Measurements from ENCODE around the gene SLC19A2. TPM values are rescaled to one million over a fixed set of nuclear protein-coding genes. Genes with fewer than 3 reads are reported as not detected.

SLC19A2 gene
- total RNA-seq, 1 experiment from 2014 or later: 10.1 TPM

DNA sequence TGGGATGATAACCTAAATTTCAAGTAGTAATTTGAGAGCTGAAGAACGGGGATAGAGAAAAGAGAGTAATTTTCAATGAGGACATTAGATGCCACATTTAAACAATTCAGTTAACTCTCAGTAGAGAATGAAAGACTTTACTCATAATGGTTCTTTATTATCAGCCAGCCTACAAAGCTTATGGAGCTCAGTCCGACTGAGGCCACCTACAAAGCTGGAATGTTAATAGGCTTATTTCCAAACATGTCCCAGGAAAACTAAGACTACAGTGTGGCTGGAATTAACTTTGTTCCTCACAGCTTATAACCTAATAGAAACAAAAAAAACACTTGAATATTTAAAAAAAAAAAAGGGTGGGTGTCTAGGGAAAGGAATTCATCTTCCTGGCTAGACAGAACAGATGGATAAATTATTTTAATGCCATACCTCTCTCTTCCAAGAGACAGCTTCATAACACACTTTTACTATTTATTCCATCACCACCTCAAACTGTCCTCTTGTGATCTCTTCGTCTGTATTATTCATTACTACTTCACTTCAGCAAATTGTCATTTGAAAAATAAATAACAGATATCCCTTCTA is 9.8 kb downstream of the SLC19A2 start:
- Histone ChIP-seq H2AFZ (ENCODE audit: low read depth, low read length, poor library complexity, severe bottlenecking) (no peak overlapping the region), H3K27ac (ENCODE audit: low read depth, low read length) (no peak overlapping the region), H3K9me3 (ENCODE audit: control insufficient read depth in 1 of 2, insufficient read depth in 1 of 2, low read depth in 1 of 2, low read length in 2 of 2) (no peaks in the 10 kb centered on the region), H3K9ac (ENCODE audit: low read length) (no peak overlapping the region), H3K4me1 (ENCODE audit: control insufficient read depth in 1 of 2, insufficient read depth in 2 of 2, low read length in 2 of 2) (peaks cover 0 to 10% of the 10 kb centered on the region in 2 experiments; a peak in 2 of 4 replicates), H3K9me2 (ENCODE audit: insufficient read depth) (no peaks in the 10 kb centered on the region), H3K36me3 (ENCODE audit: control insufficient read depth in 1 of 2, insufficient read depth in 2 of 2, low read length in 2 of 2) (peaks cover 2 to 5% of the 10 kb centered on the region in 2 experiments; a peak in 2 of 4 replicates), H3K4me3 (replicated peaks in 1 of 2; ENCODE audit: low read depth in 1 of 2, low read length in 2 of 2) (no peak overlapping the region), H3K27me3 (ENCODE audit: insufficient read depth, low read length) (no peaks in the 10 kb centered on the region), H3K79me2 (ENCODE audit: insufficient read depth, low read length) (peaks cover 34% of the 10 kb centered on the region), H3K4me2 (ENCODE audit: low read length) (no peak overlapping the region), H4K20me1 (ENCODE audit: insufficient read depth) (no peaks in the 10 kb centered on the region; the same call in 1 of the 2 replicates)
- ChIA-PET RAD21 (ENCODE audit: low non-redundant PET in 1 of 2, low total read pairs in 2 of 2, uncharacterized antibody in 2 of 2, unreplicated experiment in 2 of 2) (interaction anchor here in 1 of 2 experiments (0.9 kb wide), 1 partner anchor 872 kb away, joined by 3 read pairs; no protein-coding TSS in a partner anchor), CTCF (no interaction called here), POLR2A (no interaction called here)
- TF ChIP-seq, protein P1, sequence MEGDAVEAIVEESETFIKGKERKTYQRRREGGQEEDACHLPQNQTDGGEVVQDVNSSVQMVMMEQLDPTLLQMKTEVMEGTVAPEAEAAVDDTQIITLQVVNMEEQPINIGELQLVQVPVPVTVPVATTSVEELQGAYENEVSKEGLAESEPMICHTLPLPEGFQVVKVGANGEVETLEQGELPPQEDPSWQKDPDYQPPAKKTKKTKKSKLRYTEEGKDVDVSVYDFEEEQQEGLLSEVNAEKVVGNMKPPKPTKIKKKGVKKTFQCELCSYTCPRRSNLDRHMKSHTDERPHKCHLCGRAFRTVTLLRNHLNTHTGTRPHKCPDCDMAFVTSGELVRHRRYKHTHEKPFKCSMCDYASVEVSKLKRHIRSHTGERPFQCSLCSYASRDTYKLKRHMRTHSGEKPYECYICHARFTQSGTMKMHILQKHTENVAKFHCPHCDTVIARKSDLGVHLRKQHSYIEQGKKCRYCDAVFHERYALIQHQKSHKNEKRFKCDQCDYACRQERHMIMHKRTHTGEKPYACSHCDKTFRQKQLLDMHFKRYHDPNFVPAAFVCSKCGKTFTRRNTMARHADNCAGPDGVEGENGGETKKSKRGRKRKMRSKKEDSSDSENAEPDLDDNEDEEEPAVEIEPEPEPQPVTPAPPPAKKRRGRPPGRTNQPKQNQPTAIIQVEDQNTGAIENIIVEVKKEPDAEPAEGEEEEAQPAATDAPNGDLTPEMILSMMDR (IDR thresholded peaks at IDR 0.05 in 2 of 3, conservative IDR thresholded peaks at IDR 0.05 in 1 of 3; ENCODE audit: borderline replicate concordance in 1 of 3, insufficient read depth in 1 of 3, low read depth in 2 of 3, low read length in 2 of 3): no peak
- TF ChIP-seq ELF1 (IDR thresholded peaks at IDR 0.05; ENCODE audit: borderline replicate concordance, low read depth) (no peak), TCF7L2 (IDR thresholded peaks at IDR 0.05; ENCODE audit: borderline replicate concordance, extremely low read depth, insufficient read depth, insufficient read length) (no peak), SRF (IDR thresholded peaks at IDR 0.05; ENCODE audit: low read depth) (no peak), POLR2A (IDR thresholded peaks at IDR 0.05; ENCODE audit: borderline replicate concordance, extremely low read depth, insufficient read depth, insufficient read length) (no peak), CEBPB (IDR thresholded peaks at IDR 0.05; ENCODE audit: low read depth) (no peak), YY1 (IDR thresholded peaks at IDR 0.05; ENCODE audit: extremely low read depth, insufficient replicate concordance, low read depth, low read length) (no peak), FOSL1 (IDR thresholded peaks at IDR 0.05; ENCODE audit: low read depth) (no peak), CBX3 (IDR thresholded peaks at IDR 0.05; ENCODE audit: low read depth) (no peak), SIN3A (IDR thresholded peaks at IDR 0.05; ENCODE audit: low read depth) (no peak)
- TF ChIP-seq, protein P2, sequence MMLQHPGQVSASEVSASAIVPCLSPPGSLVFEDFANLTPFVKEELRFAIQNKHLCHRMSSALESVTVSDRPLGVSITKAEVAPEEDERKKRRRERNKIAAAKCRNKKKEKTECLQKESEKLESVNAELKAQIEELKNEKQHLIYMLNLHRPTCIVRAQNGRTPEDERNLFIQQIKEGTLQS (IDR thresholded peaks at IDR 0.05): no peak
- TF ChIP-seq, protein P3, sequence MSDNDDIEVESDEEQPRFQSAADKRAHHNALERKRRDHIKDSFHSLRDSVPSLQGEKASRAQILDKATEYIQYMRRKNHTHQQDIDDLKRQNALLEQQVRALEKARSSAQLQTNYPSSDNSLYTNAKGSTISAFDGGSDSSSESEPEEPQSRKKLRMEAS (IDR thresholded peaks at IDR 0.05): no peak
- TF ChIP-seq, protein P4, sequence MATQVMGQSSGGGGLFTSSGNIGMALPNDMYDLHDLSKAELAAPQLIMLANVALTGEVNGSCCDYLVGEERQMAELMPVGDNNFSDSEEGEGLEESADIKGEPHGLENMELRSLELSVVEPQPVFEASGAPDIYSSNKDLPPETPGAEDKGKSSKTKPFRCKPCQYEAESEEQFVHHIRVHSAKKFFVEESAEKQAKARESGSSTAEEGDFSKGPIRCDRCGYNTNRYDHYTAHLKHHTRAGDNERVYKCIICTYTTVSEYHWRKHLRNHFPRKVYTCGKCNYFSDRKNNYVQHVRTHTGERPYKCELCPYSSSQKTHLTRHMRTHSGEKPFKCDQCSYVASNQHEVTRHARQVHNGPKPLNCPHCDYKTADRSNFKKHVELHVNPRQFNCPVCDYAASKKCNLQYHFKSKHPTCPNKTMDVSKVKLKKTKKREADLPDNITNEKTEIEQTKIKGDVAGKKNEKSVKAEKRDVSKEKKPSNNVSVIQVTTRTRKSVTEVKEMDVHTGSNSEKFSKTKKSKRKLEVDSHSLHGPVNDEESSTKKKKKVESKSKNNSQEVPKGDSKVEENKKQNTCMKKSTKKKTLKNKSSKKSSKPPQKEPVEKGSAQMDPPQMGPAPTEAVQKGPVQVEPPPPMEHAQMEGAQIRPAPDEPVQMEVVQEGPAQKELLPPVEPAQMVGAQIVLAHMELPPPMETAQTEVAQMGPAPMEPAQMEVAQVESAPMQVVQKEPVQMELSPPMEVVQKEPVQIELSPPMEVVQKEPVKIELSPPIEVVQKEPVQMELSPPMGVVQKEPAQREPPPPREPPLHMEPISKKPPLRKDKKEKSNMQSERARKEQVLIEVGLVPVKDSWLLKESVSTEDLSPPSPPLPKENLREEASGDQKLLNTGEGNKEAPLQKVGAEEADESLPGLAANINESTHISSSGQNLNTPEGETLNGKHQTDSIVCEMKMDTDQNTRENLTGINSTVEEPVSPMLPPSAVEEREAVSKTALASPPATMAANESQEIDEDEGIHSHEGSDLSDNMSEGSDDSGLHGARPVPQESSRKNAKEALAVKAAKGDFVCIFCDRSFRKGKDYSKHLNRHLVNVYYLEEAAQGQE (IDR thresholded peaks at IDR 0.05; ENCODE audit: low read depth): no peak
- TF ChIP-seq, protein P5, sequence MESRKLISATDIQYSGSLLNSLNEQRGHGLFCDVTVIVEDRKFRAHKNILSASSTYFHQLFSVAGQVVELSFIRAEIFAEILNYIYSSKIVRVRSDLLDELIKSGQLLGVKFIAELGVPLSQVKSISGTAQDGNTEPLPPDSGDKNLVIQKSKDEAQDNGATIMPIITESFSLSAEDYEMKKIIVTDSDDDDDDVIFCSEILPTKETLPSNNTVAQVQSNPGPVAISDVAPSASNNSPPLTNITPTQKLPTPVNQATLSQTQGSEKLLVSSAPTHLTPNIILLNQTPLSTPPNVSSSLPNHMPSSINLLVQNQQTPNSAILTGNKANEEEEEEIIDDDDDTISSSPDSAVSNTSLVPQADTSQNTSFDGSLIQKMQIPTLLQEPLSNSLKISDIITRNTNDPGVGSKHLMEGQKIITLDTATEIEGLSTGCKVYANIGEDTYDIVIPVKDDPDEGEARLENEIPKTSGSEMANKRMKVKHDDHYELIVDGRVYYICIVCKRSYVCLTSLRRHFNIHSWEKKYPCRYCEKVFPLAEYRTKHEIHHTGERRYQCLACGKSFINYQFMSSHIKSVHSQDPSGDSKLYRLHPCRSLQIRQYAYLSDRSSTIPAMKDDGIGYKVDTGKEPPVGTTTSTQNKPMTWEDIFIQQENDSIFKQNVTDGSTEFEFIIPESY (IDR thresholded peaks at IDR 0.05; ENCODE audit: extremely low read depth, insufficient replicate concordance, low read length): no peak
- BruUV-seq (replicated peaks): no TSS peak
- ATAC-seq (no peak), DNase-seq (ENCODE audit: low read depth, low spot score) (no peak)
- intact Hi-C loops (cut with micrococcal nuclease): no loop called here
